GM10248 (cell line): ENCODE results near the gene DISC1.

Experiments
- CTCF ChIA-PET: fragments of 300-600 bp; sonication (Branson Sonifier 250); formaldehyde crosslinking; extraction: SDS; loops from one replicate; lab custom pipeline; 2021; ENCODE audit warnings: antibody characterized with exemption; lab: Yijun Ruan, JAX
- POLR2A ChIA-PET: fragments of 350-650 bp; sonication (Branson Sonifier 250); formaldehyde crosslinking; extraction: SDS; loops from one replicate; lab custom pipeline; 2020; ENCODE audit warnings: antibody characterized with exemption; lab: Yijun Ruan, JAX
- DNase-seq: peaks from one replicate; pipeline ENCODE4 v3.0.0; 2012; ENCODE audit errors: extremely low spot score
- CTCF ChIP-seq: IDR thresholded peaks from 2 replicates; pipeline ENCODE4 v1.5.1; 2012; ENCODE audit warnings: mild to moderate bottlenecking, low read depth; ENCODE audit errors: extremely low read depth, missing control alignments, control extremely low read depth

Gene DISC1

GRCh38 chr1:231596337-231596791, 30.2 kb upstream of the DISC1 start:
- ChIA-PET POLR2A (no interaction called here), CTCF (interaction anchor here (0.9 to 1.2 kb wide), 2 partner anchors 239 to 276 kb away, joined by 3 read pairs; no protein-coding TSS in a partner anchor)
- TF ChIP-seq CTCF: no peak
- no peak for DNase-seq

GRCh38 chr1:231597971-231598370, 28.6 kb upstream of the DISC1 start:
- DNase-seq: no peak
- POLR2A ChIA-PET: no interaction called here
- CTCF ChIA-PET: interaction anchor here (1.4 to 2.0 kb wide), 4 partner anchors 8 to 281 kb away, joined by 3 to 7 read pairs (median 4); no protein-coding TSS in a partner anchor
- TF ChIP-seq CTCF: no peak

- POLR2A ChIA-PET: no interaction called here
- no peak for TF ChIP-seq CTCF
- CTCF ChIA-PET: interaction anchor here (1.1 to 1.4 kb wide), 4 partner anchors 8 to 243 kb away, joined by 3 to 6 read pairs (median 4); no protein-coding TSS in a partner anchor
- DNase-seq: no peak
Measured at GRCh38 chr1:231600458-231600976, 26.1 kb upstream of the DISC1 start.

- no peak for DNase-seq
- ChIA-PET CTCF (interaction anchor here (0.8 to 3.2 kb wide), 9 partner anchors 8 to 960 kb away, joined by 3 to 15 read pairs (median 3); partner anchors contain the start of gene COG2), POLR2A (no interaction called here)
- no peak for TF ChIP-seq CTCF
Measured at GRCh38 chr1:231601824-231602672, 24.5 kb upstream of the DISC1 start.

GRCh38 chr1:231602673-231602984, 24.0 kb upstream of the DISC1 start:
- ChIA-PET POLR2A (no interaction called here), CTCF (interaction anchor here (0.9 to 3.2 kb wide), 7 partner anchors 8 to 961 kb away, joined by 3 to 15 read pairs (median 3); partner anchors contain the start of gene COG2)
- no peak for TF ChIP-seq CTCF
- no peak for DNase-seq

GRCh38 chr1:231603598-231604275, 22.9 kb upstream of the DISC1 start:
- peak; percentile 40 for DNase-seq
- ChIA-PET POLR2A (no interaction called here), CTCF (interaction anchor here (0.6 to 4.7 kb wide), 11 partner anchors 9 to 394 kb away, joined by 3 to 22 read pairs (median 4); partner anchors contain the start of gene SPRTN)
- peak; percentile 50 for TF ChIP-seq CTCF
